WTC11 (cell line): Measurements from ENCODE around the gene MDFIC. TPM values are rescaled to one million over a fixed set of nuclear protein-coding genes. Genes with fewer than 3 reads are reported as not detected.

ENCODE experiments used
- ATAC-seq: fragments of 200-7000 bp; cut with Tn5 transposase; 2 replicates; pipeline ENCODE4 v1.10.0; 2021; ENCODE audit warnings: mild to moderate bottlenecking, moderate library complexity
- CTCF ChIA-PET: fragments of 300-600 bp; sonication (Branson Sonifier 250); formaldehyde crosslinking; loops from one replicate; lab custom pipeline; 2021; ENCODE audit warnings: antibody characterized with exemption; lab: Charles Lee
- POLR2A ChIA-PET: fragments of 350-600 bp; sonication (Branson Sonifier 250); formaldehyde crosslinking; loops from one replicate; lab custom pipeline; 2021; ENCODE audit warnings: antibody characterized with exemption; lab: Charles Lee
- DNase-seq: peaks from one replicate; pipeline ENCODE4 v3.0.0; 2021; ENCODE audit warnings: low spot score
- H3K27ac Mint-ChIP-seq: 2 replicates; pipeline ENCODE4 v1.8.0; 2021; ENCODE audit warnings: mixed read lengths
- H3K27me3 Mint-ChIP-seq: 2 replicates; pipeline ENCODE4 v1.8.0; 2021; ENCODE audit warnings: low read depth, mild to moderate bottlenecking, moderate library complexity, mixed read lengths
- H3K36me3 Mint-ChIP-seq: 2 replicates; pipeline ENCODE4 v1.8.0; 2021; ENCODE audit warnings: mixed read lengths
- H3K4me1 Mint-ChIP-seq: 2 replicates; pipeline ENCODE4 v1.8.0; 2022; ENCODE audit warnings: mixed read lengths
- H3K4me3 Mint-ChIP-seq: 2 replicates; pipeline ENCODE4 v1.8.0; 2021; ENCODE audit warnings: mild to moderate bottlenecking, moderate library complexity, mixed read lengths
- H3K9me3 Mint-ChIP-seq: 2 replicates; pipeline ENCODE4 v1.8.0; 2021; ENCODE audit warnings: mixed read lengths
- ARID4B ChIP-seq: sonication (generic); formaldehyde crosslinking; IDR thresholded peaks from 2 replicates; pipeline ENCODE4 v1.8.0; 2023; ENCODE audit warnings: missing genetic modification reagents, mild to moderate bottlenecking, borderline replicate concordance
- ATF1 ChIP-seq: sonication (generic); formaldehyde crosslinking; IDR thresholded peaks from 2 replicates; pipeline ENCODE4 v1.8.1; 2023; ENCODE audit warnings: mild to moderate bottlenecking, moderate library complexity, missing genetic modification reagents
- E2F1 ChIP-seq: sonication (generic); formaldehyde crosslinking; IDR thresholded peaks from 2 replicates; pipeline ENCODE4 v1.8.0; 2022; ENCODE audit warnings: mild to moderate bottlenecking, missing genetic modification reagents
- ESRRA ChIP-seq: sonication (generic); formaldehyde crosslinking; IDR thresholded peaks from 2 replicates; pipeline ENCODE4 v1.8.1; 2022; ENCODE audit warnings: mild to moderate bottlenecking, missing genetic modification reagents, borderline replicate concordance
- FOXJ3 ChIP-seq: sonication (generic); formaldehyde crosslinking; IDR thresholded peaks from 2 replicates; pipeline ENCODE4 v1.9.0; 2021; ENCODE audit warnings: missing genetic modification reagents, mild to moderate bottlenecking, borderline replicate concordance
- GTF2I ChIP-seq: fragments of 250-450 bp; sonication (Bioruptor Pico); conservative IDR thresholded peaks from 2 replicates; pipeline ENCODE4 v1.4.0; 2021; ENCODE audit warnings: mild to moderate bottlenecking
- HMGXB4 ChIP-seq: sonication (generic); formaldehyde crosslinking; IDR thresholded peaks from 2 replicates; pipeline ENCODE4 v1.8.1; 2023; ENCODE audit warnings: mild to moderate bottlenecking, moderate library complexity, missing genetic modification reagents
- MAX ChIP-seq: sonication (generic); formaldehyde crosslinking; IDR thresholded peaks from 2 replicates; pipeline ENCODE4 v1.8.0; 2022; ENCODE audit warnings: mild to moderate bottlenecking, missing genetic modification reagents
- NFE2L1 ChIP-seq: sonication (generic); formaldehyde crosslinking; IDR thresholded peaks from 2 replicates; pipeline ENCODE4 v1.8.1; 2023; ENCODE audit warnings: missing genetic modification reagents
- NR1H2 ChIP-seq: sonication (generic); formaldehyde crosslinking; IDR thresholded peaks from 2 replicates; pipeline ENCODE4 v1.9.0; 2021; ENCODE audit warnings: mild to moderate bottlenecking, moderate library complexity, missing genetic modification reagents
- PREB ChIP-seq: sonication (generic); formaldehyde crosslinking; IDR thresholded peaks from 2 replicates; pipeline ENCODE4 v1.8.1; 2022; ENCODE audit warnings: mild to moderate bottlenecking, missing genetic modification reagents, moderate library complexity, borderline replicate concordance
- RELA ChIP-seq: sonication (generic); formaldehyde crosslinking; IDR thresholded peaks from 2 replicates; pipeline ENCODE4 v1.8.1; 2022; ENCODE audit warnings: missing genetic modification reagents, mild to moderate bottlenecking, borderline replicate concordance
- TCF7 ChIP-seq: sonication (generic); formaldehyde crosslinking; IDR thresholded peaks from 2 replicates; pipeline ENCODE4 v1.8.0; 2022; ENCODE audit warnings: mild to moderate bottlenecking, low read depth, missing genetic modification reagents, moderate library complexity
- TEAD1 ChIP-seq: sonication (generic); formaldehyde crosslinking; IDR thresholded peaks from 2 replicates; pipeline ENCODE4 v1.8.0; 2022; ENCODE audit warnings: mild to moderate bottlenecking, missing genetic modification reagents
- TP53 ChIP-seq: sonication (generic); formaldehyde crosslinking; IDR thresholded peaks from 2 replicates; pipeline ENCODE4 v1.8.1; 2023; ENCODE audit warnings: mild to moderate bottlenecking, missing genetic modification reagents
- ZMAT4 ChIP-seq: fragments of 250-450 bp; sonication (Bioruptor Pico); IDR thresholded peaks from 2 replicates; pipeline ENCODE4 v1.9.0; 2021; ENCODE audit warnings: mild to moderate bottlenecking
- ZNF425 ChIP-seq: fragments of 250-450 bp; sonication (Bioruptor Pico); conservative IDR thresholded peaks from 2 replicates; pipeline ENCODE4 v1.9.0; 2021; ENCODE audit warnings: mild to moderate bottlenecking
- ZNF512 ChIP-seq: sonication (generic); formaldehyde crosslinking; IDR thresholded peaks from 2 replicates; pipeline ENCODE4 v1.8.1; 2022; ENCODE audit warnings: missing genetic modification reagents, borderline replicate concordance
- ZNF671 ChIP-seq: fragments of 250-450 bp; sonication (Bioruptor Pico); IDR thresholded peaks from 2 replicates; pipeline ENCODE4 v1.8.0; 2021; ENCODE audit warnings: mild to moderate bottlenecking
- total RNA-seq: library from RNA; stranded (reverse); gene quantifications from 3 replicates; pipeline ENCODE4 v1.2.3, GENCODE V29; 2021

The MDFIC gene
- total RNA-seq, 1 experiment from 2014 or later: 8.4 TPM

GRCh38 chr7:115052706-115053105, 130.8 kb downstream of the MDFIC start (continued):
- TF ChIP-seq ZNF425: no peak
- TF ChIP-seq TP53 (CRISPR knock-in tag): no peak
- no peak for TF ChIP-seq FOXJ3 (CRISPR knock-in tag)
- no peak for TF ChIP-seq RELA (CRISPR knock-in tag)
- no peak for TF ChIP-seq ATF1
- no peak for TF ChIP-seq PREB (CRISPR knock-in tag)
- no peak for TF ChIP-seq ZNF512 (CRISPR knock-in tag)
- no peak for TF ChIP-seq HMGXB4 (CRISPR knock-in tag)
- no peak for TF ChIP-seq ZMAT4 (CRISPR knock-in tag)
- no peak for TF ChIP-seq TCF7
- no peak for TF ChIP-seq TEAD1 (CRISPR knock-in tag)
- no peak for TF ChIP-seq MAX (CRISPR knock-in tag)
- no peak for TF ChIP-seq NR1H2

- no peak for ATAC-seq
- Mint-ChIP-seq H3K27ac (no peak overlapping the region), H3K36me3 (no peaks in the 10 kb centered on the region; the same call in 1 of the 2 replicates), H3K27me3 (no peaks in the 10 kb centered on the region; the same call in 1 of the 2 replicates), H3K4me3 (no peak overlapping the region), H3K4me1 (peaks cover 7% of the 10 kb centered on the region), H3K9me3 (peaks cover 8% of the 10 kb centered on the region)
- DNase-seq: no peak
- ChIA-PET CTCF (no interaction called here), POLR2A (no interaction called here)
- TF ChIP-seq ZNF671 (CRISPR knock-in tag) (no peak), ARID4B (CRISPR knock-in tag) (no peak), ESRRA (CRISPR knock-in tag) (no peak), FOXJ3 (CRISPR knock-in tag) (no peak), GTF2I (CRISPR knock-in tag) (no peak), E2F1 (CRISPR knock-in tag) (no peak), NFE2L1 (no peak)
Observed at GRCh38 chr7:115054478-115055065, 132.7 kb downstream of the MDFIC start.
